H7 (cell line): ENCODE data around the gene SMCHD1. TPM values are rescaled to one million over a fixed set of nuclear protein-coding genes. Genes with fewer than 3 reads are reported as not detected.
A peak's percentile ranks its signal among the peaks of the same experiment; 100 is the strongest.
"Not testable (repeated sequence)": the region's sequence is repeated elsewhere in the genome, so short reads cannot be mapped to it uniquely, and the experiment has no call there.

Experiments used
- DNase-seq: peaks from one replicate; pipeline ENCODE4 v3.0.0; 2012
- H3K27me3 ChIP-seq: 2 replicates; pipeline ENCODE4 v1.6.0; 2011; ENCODE audit warnings: mild to moderate bottlenecking, low read length; ENCODE audit not compliant: control insufficient read depth, insufficient read depth
- H3K36me3 ChIP-seq: replicated peaks from 2 replicates; pipeline ENCODE4 v1.5.1; 2011; ENCODE audit warnings: low read length; ENCODE audit not compliant: control insufficient read depth, insufficient read depth
- H3K4me3 ChIP-seq: 2 replicates; pipeline ENCODE4 v1.5.1; 2011; ENCODE audit warnings: low read depth, mild to moderate bottlenecking, control low read depth, low read length, moderate library complexity; ENCODE audit not compliant: insufficient read depth
- total RNA-seq: library from RNA; depleted of rRNA; stranded (reverse); fragments of >200 nt; shearing (Covaris generic); gene quantifications from 2 replicates; pipeline ENCODE4 v1.2.3, GENCODE V29; 2014

The SMCHD1 gene
- total RNA-seq, 1 experiment from 2014 or later, result 24.4 TPM

- peaks cover 40% of the 10 kb centered on the region for H3K27me3 ChIP-seq
- no peak for DNase-seq
- no peaks in the 10 kb centered on the region for H3K36me3 ChIP-seq
Observed at GRCh38 chr18:2651981-2652380, 3.5 kb upstream of the SMCHD1 start.

GRCh38 chr18:2653467-2653866 lies 2.1 kb upstream of the SMCHD1 start:
- Histone ChIP-seq H3K36me3 (no peaks in the 10 kb centered on the region), H3K4me3 (no peak overlapping the region), H3K27me3 (peaks cover 42% of the 10 kb centered on the region)
- DNase-seq, result no peak

More at GRCh38 chr18:2651981-2652380, 3.5 kb upstream of the SMCHD1 start:
- no peak overlapping the region for H3K4me3 ChIP-seq

- peak overlapping the region; percentile 97 for H3K4me3 ChIP-seq
- peaks cover 42% of the 10 kb centered on the region for H3K27me3 ChIP-seq
- H3K36me3 ChIP-seq, result no peaks in the 10 kb centered on the region
- peak; percentile 23 for DNase-seq
Observed at GRCh38 chr18:2654169-2654927, 1.2 kb upstream of the SMCHD1 start.

- Histone ChIP-seq H3K27me3 (peaks cover 42% of the 10 kb centered on the region), H3K36me3 (no peaks in the 10 kb centered on the region), H3K4me3 (peak overlapping the region; percentile 97)
- peak; percentile 79 for DNase-seq
Observed at GRCh38 chr18:2654928-2655177, 673 bp upstream of the SMCHD1 start.

- peaks cover 39% of the 10 kb centered on the region for H3K27me3 ChIP-seq
- DNase-seq, result no peak
- no peaks in the 10 kb centered on the region for H3K36me3 ChIP-seq
- H3K4me3 ChIP-seq, result peak overlapping the region; percentile 97
Observed at GRCh38 chr18:2655954-2656236, 369 bp downstream of the SMCHD1 start.

- DNase-seq, result peak; percentile 71
- Histone ChIP-seq H3K36me3 (no peaks in the 10 kb centered on the region), H3K4me3 (peak overlapping the region; percentile 97), H3K27me3 (peaks cover 36% of the 10 kb centered on the region)
Observed at GRCh38 chr18:2656237-2656980, 883 bp downstream of the SMCHD1 start.

- H3K4me3 ChIP-seq, result peak overlapping the region; percentile 97
- H3K27me3 ChIP-seq, result peaks cover 35% of the 10 kb centered on the region
- DNase-seq, result no peak
- H3K36me3 ChIP-seq, result no peaks in the 10 kb centered on the region
Observed at GRCh38 chr18:2656981-2657512, 1.5 kb downstream of the SMCHD1 start.

- Histone ChIP-seq H3K4me3 (no peak overlapping the region), H3K27me3 (peaks cover 26% of the 10 kb centered on the region), H3K36me3 (no peaks in the 10 kb centered on the region)
- no peak for DNase-seq
Observed at GRCh38 chr18:2657788-2658458, 2.4 kb downstream of the SMCHD1 start.

- DNase-seq, H3K27me3 ChIP-seq, H3K4me3 ChIP-seq, H3K36me3 ChIP-seq: not testable (repeated sequence)
Observed at GRCh38 chr18:2660849-2661248, 5.3 kb downstream of the SMCHD1 start.

- DNase-seq, H3K4me3 ChIP-seq, H3K27me3 ChIP-seq, H3K36me3 ChIP-seq: not testable (repeated sequence)
Observed at GRCh38 chr18:2662288-2662687, 6.8 kb downstream of the SMCHD1 start.

GRCh38 chr18:2662990-2663389 lies 7.5 kb downstream of the SMCHD1 start:
- Histone ChIP-seq H3K36me3 (peaks cover 2% of the 10 kb centered on the region; the same call in 1 of the 2 replicates), H3K27me3 (no peaks in the 10 kb centered on the region), H3K4me3 (no peak overlapping the region)
- DNase-seq, result no peak

- Histone ChIP-seq H3K36me3 (peaks cover 4% of the 10 kb centered on the region), H3K4me3 (no peak overlapping the region), H3K27me3 (no peaks in the 10 kb centered on the region)
Observed at GRCh38 chr18:2672410-2672809, 16.9 kb downstream of the SMCHD1 start.

GRCh38 chr18:2672872-2673271 lies 17.3 kb downstream of the SMCHD1 start:
- H3K27me3 ChIP-seq, result no peaks in the 10 kb centered on the region
- DNase-seq, result no peak
- H3K36me3 ChIP-seq, result peaks cover 4% of the 10 kb centered on the region
- H3K4me3 ChIP-seq, result no peak overlapping the region

More at GRCh38 chr18:2672410-2672809, 16.9 kb downstream of the SMCHD1 start:
- no peak for DNase-seq

- H3K36me3 ChIP-seq, DNase-seq, H3K4me3 ChIP-seq: not testable (repeated sequence)
Observed at GRCh38 chr18:2678933-2679332, 23.4 kb downstream of the SMCHD1 start.

More at GRCh38 chr18:2678933-2679332, 23.4 kb downstream of the SMCHD1 start:
- H3K27me3 ChIP-seq, result not testable (repeated sequence)
